Measurements from ENCODE around the gene VASN. TPM values are rescaled to one million over a fixed set of nuclear protein-coding genes. Genes with fewer than 3 reads are reported as not detected.

VASN gene
- total RNA-seq, 4 donors from 2014 or later: 7.1 to 31.3 (median 21.7) TPM

DNA sequence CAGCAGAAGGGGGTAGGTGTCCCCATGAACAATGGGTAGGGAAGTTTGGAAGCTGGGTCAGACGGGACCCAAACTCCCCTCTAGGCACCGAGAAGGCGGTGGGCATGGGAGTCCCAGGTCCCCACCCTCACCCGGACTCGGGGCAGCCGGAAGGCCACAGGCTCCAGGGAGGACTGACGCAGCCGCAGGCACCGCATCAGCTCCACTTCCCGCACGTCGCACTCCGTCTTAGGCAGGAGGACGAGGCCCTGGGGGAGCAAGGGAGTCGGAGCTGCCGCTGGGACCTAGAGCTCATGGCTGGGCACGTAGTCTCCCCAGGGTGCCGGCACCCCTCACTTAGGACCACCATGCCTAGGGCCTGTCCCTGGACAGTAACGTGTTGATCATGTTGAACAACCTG lies 13.4 kb upstream of the VASN start:
- Histone ChIP-seq H3K9me3 (no peaks in the 10 kb centered on the region), H3K27me3 (no peaks in the 10 kb centered on the region), H3K4me1 (peaks cover 0 to 7% (median 3%) of the 10 kb centered on the region in 4 donors), H3K4me3 (no peak overlapping the region), H3K36me3 (peaks cover 16 to 71% (median 52%) of the 10 kb centered on the region in 4 donors), H3K27ac (replicated peaks in 1 of 4) (no peak overlapping the region)
- WGBS: 92% methylated on average over 15 of the region's 19 CpGs
- DNase-seq (ENCODE audit: extremely low spot score): no peak
- intact Hi-C loops (cut with DNase I): no loop called here
- no peak for TF ChIP-seq POLR2A (IDR thresholded peaks at IDR 0.05; ENCODE audit: low read depth)
- TF ChIP-seq CTCF (IDR thresholded peaks at IDR 0.05): no peak
- TF ChIP-seq EP300 (IDR thresholded peaks at IDR 0.05): no peak
- TF ChIP-seq POLR2AphosphoS5 (IDR thresholded peaks at IDR 0.05): no peak

- peaks cover 0 to 7% (median 3%) of the 10 kb centered on the region in 4 donors for H3K4me1 ChIP-seq
- no peak for DNase-seq (ENCODE audit: extremely low spot score)
- no peak overlapping the region for H3K27ac ChIP-seq (replicated peaks in 1 of 4)
- TF ChIP-seq POLR2AphosphoS5 (IDR thresholded peaks at IDR 0.05) (peak in 1 of 2 donors; percentile 27), CTCF (IDR thresholded peaks at IDR 0.05) (peak; percentile 97 to 99 (median 97)), POLR2A (IDR thresholded peaks at IDR 0.05; ENCODE audit: low read depth) (no peak), EP300 (IDR thresholded peaks at IDR 0.05) (no peak)
- no peak overlapping the region for H3K4me3 ChIP-seq
- peaks cover 19 to 79% (median 58%) of the 10 kb centered on the region in 4 donors for H3K36me3 ChIP-seq
- no peaks in the 10 kb centered on the region for H3K27me3 ChIP-seq
- WGBS: 40% methylated on average over 19 of the region's 19 CpGs
- H3K9me3 ChIP-seq: no peaks in the 10 kb centered on the region
- intact Hi-C loops (cut with DNase I): loop anchor here (1.0 kb wide), 1 partner anchor 42 kb away; no protein-coding TSS in a partner anchor
Observed at GRCh38 chr16:4358831-4359561, 12.7 kb upstream of the VASN start.

- WGBS: 84% methylated on average over 2 of the region's 3 CpGs
Observed at GRCh38 chr16:4359914-4360313, 11.7 kb upstream of the VASN start.

GRCh38 chr16:4360538-4361021 lies 11.1 kb upstream of the VASN start:
- no peak for DNase-seq (ENCODE audit: extremely low spot score)
- TF ChIP-seq EP300 (IDR thresholded peaks at IDR 0.05) (no peak), POLR2AphosphoS5 (IDR thresholded peaks at IDR 0.05) (no peak)
- peaks cover 0 to 7% (median 3%) of the 10 kb centered on the region in 4 donors for H3K4me1 ChIP-seq
- H3K4me3 ChIP-seq: no peak overlapping the region
- H3K36me3 ChIP-seq: peaks cover 23 to 84% (median 65%) of the 10 kb centered on the region in 4 donors
- H3K27ac ChIP-seq (replicated peaks in 1 of 4): no peak overlapping the region
- intact Hi-C loops (cut with DNase I): no loop called here
- WGBS: 88% methylated on average over 11 of the region's 11 CpGs
- no peaks in the 10 kb centered on the region for H3K9me3 ChIP-seq
- no peaks in the 10 kb centered on the region for H3K27me3 ChIP-seq

More at GRCh38 chr16:4359914-4360313, 11.7 kb upstream of the VASN start:
- H3K4me3 ChIP-seq: no peak overlapping the region
- H3K36me3 ChIP-seq: peaks cover 23 to 82% (median 63%) of the 10 kb centered on the region in 4 donors
- no peaks in the 10 kb centered on the region for H3K27me3 ChIP-seq
- peaks cover 0 to 7% (median 3%) of the 10 kb centered on the region in 4 donors for H3K4me1 ChIP-seq
- TF ChIP-seq POLR2AphosphoS5 (IDR thresholded peaks at IDR 0.05) (no peak), EP300 (IDR thresholded peaks at IDR 0.05) (no peak), CTCF (IDR thresholded peaks at IDR 0.05) (no peak), POLR2A (IDR thresholded peaks at IDR 0.05; ENCODE audit: low read depth) (no peak)
- intact Hi-C loops (cut with DNase I): loop anchor here (1.0 kb wide), 1 partner anchor 41 kb away; no protein-coding TSS in a partner anchor
- no peak overlapping the region for H3K27ac ChIP-seq (replicated peaks in 1 of 4)
- H3K9me3 ChIP-seq: no peaks in the 10 kb centered on the region
- no peak for DNase-seq (ENCODE audit: extremely low spot score)
